ENCODE data around the gene FN1.

DNA sequence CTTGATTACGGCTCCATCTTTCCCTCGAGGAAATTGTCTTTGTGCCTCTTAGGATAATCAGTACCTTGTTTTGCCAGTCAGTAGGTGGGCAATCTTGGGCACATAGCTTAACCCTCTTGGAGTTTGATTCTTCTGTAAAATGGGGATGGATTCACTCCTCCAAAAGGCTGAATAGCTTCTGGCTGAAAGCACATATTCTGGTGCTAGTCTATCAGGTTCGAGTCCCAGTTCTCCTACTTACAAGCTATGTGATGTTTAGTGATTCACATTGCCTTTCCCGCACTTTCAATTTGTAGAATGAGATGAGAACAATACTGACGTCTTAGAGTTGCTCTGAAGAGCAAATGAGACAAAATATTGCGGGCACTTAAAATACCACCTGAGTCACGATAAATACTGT, 80.1 kb downstream of the FN1 start:
- TF ChIP-seq, protein P1, sequence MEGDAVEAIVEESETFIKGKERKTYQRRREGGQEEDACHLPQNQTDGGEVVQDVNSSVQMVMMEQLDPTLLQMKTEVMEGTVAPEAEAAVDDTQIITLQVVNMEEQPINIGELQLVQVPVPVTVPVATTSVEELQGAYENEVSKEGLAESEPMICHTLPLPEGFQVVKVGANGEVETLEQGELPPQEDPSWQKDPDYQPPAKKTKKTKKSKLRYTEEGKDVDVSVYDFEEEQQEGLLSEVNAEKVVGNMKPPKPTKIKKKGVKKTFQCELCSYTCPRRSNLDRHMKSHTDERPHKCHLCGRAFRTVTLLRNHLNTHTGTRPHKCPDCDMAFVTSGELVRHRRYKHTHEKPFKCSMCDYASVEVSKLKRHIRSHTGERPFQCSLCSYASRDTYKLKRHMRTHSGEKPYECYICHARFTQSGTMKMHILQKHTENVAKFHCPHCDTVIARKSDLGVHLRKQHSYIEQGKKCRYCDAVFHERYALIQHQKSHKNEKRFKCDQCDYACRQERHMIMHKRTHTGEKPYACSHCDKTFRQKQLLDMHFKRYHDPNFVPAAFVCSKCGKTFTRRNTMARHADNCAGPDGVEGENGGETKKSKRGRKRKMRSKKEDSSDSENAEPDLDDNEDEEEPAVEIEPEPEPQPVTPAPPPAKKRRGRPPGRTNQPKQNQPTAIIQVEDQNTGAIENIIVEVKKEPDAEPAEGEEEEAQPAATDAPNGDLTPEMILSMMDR (IDR thresholded peaks at IDR 0.05) = no peak
- no peak for TF ChIP-seq POLR2A (IDR thresholded peaks at IDR 0.05)
